ENCODE data around the gene ZBTB18.

The ZBTB18 gene

GRCh38 chr1:244022311-244022710, 28.8 kb upstream of the ZBTB18 start:
- TF ChIP-seq, protein P1, sequence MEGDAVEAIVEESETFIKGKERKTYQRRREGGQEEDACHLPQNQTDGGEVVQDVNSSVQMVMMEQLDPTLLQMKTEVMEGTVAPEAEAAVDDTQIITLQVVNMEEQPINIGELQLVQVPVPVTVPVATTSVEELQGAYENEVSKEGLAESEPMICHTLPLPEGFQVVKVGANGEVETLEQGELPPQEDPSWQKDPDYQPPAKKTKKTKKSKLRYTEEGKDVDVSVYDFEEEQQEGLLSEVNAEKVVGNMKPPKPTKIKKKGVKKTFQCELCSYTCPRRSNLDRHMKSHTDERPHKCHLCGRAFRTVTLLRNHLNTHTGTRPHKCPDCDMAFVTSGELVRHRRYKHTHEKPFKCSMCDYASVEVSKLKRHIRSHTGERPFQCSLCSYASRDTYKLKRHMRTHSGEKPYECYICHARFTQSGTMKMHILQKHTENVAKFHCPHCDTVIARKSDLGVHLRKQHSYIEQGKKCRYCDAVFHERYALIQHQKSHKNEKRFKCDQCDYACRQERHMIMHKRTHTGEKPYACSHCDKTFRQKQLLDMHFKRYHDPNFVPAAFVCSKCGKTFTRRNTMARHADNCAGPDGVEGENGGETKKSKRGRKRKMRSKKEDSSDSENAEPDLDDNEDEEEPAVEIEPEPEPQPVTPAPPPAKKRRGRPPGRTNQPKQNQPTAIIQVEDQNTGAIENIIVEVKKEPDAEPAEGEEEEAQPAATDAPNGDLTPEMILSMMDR (IDR thresholded peaks at IDR 0.05; ENCODE audit: control insufficient read depth, extremely low read depth, insufficient read depth): no peak
- DNase-seq (ENCODE audit: low read depth): no peak
- H3K4me3 ChIP-seq (ENCODE audit: low read depth, low read length): no peak overlapping the region

DNA sequence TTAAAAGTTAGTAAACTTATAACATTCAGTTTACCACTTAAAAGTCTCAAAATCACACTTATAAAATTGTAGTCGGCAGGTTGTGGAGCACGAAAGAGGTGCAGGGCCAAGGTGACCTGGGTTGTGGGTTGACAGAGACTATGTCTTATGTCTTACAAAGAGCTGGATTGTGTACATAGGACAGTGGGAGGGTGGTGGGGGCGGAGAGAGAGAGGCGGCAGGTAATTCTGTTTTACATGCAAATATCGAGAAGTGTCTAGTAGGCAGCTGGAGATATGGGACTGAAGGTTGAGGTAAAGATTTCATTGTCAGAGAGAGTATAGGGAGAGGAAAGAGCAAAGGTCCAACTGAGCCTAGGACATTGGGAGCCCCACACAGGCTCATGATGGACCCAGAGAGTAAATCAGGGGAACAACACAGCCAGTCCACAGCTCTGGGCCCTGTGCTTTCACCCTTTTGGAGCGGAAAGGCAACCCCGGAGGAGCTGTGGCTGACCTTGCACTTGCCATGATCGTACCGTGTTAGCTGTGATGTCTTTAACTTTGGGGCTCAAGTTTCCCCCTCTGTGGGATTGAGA, 28.1 kb upstream of the ZBTB18 start:
- no peak overlapping the region for H3K4me3 ChIP-seq (ENCODE audit: low read depth, low read length)
- no peak for DNase-seq (ENCODE audit: low read depth)
- TF ChIP-seq, protein P1 (IDR thresholded peaks at IDR 0.05; ENCODE audit: control insufficient read depth, extremely low read depth, insufficient read depth): no peak

DNA sequence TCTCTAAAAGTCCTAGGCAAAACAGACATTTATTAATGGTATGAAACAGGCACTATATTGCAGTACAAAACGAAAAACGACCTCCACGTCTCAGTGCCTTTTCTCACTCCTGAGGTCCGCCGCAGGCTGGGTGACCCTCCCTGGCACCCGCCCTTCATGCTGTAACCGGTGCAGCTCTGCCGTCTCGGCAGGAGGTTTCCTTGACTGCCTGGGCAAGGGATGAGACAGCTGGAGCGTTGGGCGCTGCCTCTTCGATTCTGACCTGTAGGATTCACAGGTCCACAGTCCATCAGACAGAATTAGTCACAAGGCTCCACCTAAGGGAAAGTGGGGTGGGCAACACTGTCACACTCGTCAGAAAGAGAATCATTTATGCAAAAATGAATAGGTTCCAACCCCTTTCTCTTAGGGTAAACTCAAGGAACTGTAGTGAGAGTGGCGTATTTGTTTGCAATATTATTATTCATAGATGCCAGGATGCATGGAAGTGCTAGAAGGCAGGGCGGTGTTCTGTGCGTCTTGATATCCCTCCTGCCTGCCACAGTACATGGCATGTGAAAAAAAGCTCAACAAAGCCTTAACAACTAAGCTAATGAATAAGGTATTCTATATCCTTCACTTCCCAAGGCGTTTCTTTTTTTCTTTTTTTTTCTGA, 23.5 kb upstream of the ZBTB18 start:
- H3K4me3 ChIP-seq (ENCODE audit: low read depth, low read length): no peak overlapping the region
- TF ChIP-seq, protein P1 (IDR thresholded peaks at IDR 0.05; ENCODE audit: control insufficient read depth, extremely low read depth, insufficient read depth): no peak
- DNase-seq (ENCODE audit: low read depth): no peak

DNA sequence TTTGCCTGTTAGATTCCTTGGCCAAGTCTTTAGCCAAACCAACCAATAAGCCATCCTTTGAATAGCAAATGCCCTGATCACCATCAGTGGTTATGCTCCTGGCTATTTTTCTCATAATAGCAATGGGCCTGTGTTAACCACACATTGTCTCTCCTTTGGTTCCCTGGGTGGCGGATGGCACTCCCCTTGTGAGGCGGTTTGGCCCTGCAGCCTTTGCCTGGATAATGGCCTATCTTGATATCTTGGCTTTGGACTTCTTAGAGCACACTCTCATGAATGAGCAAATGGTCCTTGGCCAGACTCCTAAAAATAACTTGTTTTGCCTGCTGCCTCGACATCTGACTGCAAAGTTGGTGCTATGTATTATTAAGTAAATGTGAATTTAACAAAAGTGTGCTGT, 22.4 kb upstream of the ZBTB18 start:
- no peak for DNase-seq (ENCODE audit: low read depth)
- TF ChIP-seq, protein P1 (IDR thresholded peaks at IDR 0.05; ENCODE audit: control insufficient read depth, extremely low read depth, insufficient read depth): no peak

GRCh38 chr1:244029124-244029523, 22.0 kb upstream of the ZBTB18 start:
- TF ChIP-seq, protein P1 (IDR thresholded peaks at IDR 0.05; ENCODE audit: control insufficient read depth, extremely low read depth, insufficient read depth): no peak
- no peak for DNase-seq (ENCODE audit: low read depth)
- H3K4me3 ChIP-seq (ENCODE audit: low read depth, low read length): no peak overlapping the region

More for the DNA sequence above, 22.4 kb upstream of the ZBTB18 start:
- H3K4me3 ChIP-seq (ENCODE audit: low read depth, low read length): no peak overlapping the region

- TF ChIP-seq, protein P1 (IDR thresholded peaks at IDR 0.05; ENCODE audit: control insufficient read depth, extremely low read depth, insufficient read depth): no peak
- no peak for DNase-seq (ENCODE audit: low read depth)
- H3K4me3 ChIP-seq (ENCODE audit: low read depth, low read length): no peak overlapping the region
These were observed 20.5 kb upstream of the ZBTB18 start for GRCh38 chr1:244030481-244031040.

Measured in LNCaP clone FGC (cell line).